Measurements from ENCODE around the gene RAD9A.

RAD9A gene

DNA sequence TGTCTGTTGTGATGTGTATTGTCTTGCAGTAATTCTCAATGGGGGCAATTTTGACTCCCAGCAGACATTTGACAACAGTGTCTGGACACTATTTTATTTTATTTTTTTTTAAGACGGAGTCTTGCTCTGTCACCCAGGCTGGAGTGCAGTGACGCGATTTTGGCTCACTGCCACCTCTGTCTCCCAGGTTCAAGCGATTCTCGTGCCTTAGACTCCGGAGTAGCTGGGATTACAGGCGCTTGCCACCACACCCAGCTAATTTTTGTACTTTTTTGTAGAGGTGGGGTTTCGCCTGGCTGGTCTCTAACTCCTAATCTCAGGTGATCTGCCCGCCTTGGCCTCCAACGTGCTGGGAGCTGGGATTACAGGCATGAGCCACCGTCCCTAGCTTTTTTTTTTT, 37.9 kb downstream of the RAD9A start:
- DNase-seq: no peak

DNA sequence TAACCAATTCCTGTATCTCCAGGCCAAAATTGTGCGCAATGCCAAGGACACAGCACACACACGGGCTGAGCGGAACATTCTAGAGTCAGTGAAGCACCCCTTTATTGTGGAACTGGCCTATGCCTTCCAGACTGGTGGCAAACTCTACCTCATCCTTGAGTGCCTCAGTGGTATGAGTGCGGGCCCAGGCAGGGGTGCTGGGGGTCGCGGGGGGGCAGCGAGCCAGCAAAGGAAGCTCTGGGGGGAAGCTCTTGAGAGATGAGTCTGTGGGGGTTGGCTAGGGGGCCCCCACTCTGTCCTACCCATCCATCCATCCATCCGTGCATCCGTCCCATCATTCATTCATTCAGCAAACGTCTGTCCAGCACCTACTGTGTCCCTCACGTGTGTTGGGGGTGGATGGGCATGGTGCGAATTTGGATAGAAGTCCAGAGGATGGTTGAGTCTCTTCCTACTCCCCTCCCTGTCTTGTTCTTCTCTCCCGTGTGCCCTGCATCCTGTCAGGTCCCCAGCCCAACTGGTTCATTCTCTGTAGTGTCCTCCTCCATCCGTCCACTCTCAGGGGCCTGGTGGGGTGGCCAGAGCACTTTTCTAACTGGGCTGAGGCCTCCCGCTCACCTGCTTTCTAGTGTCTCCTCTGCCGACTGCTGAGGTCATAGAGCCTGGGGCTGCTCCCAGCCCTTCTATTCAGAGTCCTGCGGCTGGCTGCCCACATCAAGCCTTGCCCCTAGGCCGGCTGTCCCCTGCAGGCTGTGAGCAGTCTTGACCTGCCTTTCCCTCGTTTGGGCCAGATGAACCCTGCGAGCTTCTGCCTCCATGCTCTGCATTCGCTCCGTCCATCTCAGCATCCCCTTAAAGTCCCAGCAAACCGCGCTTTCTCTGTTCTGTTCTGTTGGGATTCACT, 39.8 kb downstream of the RAD9A start:
- DNase-seq: no peak

DNA sequence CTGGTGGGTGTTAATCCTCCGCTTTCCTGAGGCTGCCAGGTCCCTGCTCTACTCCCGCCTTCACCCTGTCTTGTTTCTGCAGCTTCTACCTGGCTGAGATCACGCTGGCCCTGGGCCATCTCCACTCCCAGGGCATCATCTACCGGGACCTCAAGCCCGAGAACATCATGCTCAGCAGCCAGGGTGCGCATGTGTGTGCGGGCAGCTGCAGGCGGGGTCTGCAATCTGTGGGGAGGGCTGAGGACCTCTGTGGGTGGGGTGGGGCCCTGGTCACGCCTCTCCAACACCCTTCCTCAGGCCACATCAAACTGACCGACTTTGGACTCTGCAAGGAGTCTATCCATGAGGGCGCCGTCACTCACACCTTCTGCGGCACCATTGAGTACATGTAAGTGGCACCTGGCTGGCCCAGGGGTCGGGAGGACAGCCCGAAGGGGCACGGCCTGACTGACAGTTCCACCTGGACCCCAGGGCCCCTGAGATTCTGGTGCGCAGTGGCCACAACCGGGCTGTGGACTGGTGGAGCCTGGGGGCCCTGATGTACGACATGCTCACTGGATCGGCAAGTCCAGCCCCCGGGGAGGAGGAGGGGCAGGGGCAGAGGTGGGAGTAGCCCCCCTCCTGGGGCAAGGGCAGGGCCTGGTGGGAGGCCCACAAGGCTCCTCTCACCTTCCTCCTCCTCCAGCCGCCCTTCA, 41.0 kb downstream of the RAD9A start:
- no peak for DNase-seq

DNA sequence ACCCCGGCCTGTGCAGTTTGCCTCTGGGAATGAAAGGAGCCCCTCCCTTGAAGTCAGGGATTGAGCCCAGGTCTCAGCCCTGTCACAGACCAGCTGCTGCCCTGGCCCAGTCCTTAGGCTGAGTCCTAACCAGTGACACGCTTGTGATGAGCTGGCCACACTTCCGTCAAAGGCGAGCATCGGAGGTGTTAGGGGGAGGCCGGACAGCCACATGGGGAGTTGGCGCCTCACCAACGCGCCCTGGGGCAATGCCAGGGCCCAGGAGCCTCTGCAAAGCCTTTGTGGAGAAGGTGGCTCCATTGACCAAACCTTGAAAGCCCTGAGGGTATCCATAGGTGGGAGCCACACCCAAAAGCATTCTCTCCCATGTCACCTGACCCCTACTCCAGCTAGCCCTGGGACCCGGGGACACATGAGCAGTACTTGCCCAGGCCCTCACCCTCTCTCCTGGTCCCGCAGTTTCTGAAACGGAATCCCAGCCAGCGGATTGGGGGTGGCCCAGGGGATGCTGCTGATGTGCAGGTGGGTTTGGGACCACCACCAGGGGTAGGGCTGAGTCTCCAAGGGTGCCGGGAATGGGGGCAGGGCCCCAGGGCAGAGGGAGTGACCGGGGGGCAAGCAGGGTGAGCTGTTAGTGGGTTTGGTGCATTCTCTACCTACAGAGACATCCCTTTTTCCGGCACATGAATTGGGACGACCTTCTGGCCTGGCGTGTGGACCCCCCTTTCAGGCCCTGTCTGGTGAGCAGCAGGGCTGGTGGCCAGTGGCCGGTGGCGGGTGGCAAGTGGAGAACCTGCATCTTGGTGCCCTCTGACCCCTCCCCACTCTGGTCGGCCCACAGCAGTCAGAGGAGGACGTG, 42.0 kb downstream of the RAD9A start:
- no peak for DNase-seq

DNA sequence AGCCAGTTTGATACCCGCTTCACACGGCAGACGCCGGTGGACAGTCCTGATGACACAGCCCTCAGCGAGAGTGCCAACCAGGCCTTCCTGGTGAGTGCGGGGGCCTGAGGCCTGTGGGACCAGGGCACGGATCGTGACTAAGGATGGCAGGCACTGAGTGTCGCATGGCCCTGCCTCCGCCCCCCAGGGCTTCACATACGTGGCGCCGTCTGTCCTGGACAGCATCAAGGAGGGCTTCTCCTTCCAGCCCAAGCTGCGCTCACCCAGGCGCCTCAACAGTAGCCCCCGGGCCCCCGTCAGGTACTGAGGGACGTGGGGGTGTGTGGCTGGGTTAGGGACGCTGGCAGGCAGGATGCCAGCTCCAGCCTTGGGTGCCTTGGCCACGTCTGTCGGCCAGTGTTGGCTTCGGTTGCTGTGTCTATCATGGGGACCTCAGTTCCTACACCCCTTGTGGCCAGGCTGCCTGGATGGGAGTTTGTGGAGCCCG, 42.7 kb downstream of the RAD9A start:
- no peak for DNase-seq

DNA sequence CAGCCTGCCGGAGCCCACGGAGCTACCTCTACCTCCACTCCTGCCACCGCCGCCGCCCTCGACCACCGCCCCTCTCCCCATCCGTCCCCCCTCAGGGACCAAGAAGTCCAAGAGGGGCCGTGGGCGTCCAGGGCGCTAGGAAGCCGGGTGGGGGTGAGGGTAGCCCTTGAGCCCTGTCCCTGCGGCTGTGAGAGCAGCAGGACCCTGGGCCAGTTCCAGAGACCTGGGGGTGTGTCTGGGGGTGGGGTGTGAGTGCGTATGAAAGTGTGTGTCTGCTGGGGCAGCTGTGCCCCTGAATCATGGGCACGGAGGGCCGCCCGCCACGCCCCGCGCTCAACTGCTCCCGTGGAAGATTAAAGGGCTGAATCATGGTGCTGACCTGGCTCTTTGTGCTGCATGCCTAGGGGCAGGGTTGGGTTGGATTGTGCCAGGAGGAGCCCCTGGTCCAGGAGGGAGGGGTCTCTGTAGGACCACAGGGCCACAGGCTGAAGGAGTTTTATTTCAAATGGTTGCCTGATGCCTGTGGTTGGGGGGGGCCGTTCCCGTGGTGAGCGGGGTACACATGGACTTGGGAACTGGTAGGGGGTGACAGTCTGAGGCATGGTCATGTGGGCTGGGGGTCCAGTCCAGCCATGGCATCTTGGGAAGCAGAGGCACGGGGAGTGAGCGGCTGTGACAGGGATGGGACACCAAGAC, 43.4 kb downstream of the RAD9A start:
- DNase-seq: no peak

DNA sequence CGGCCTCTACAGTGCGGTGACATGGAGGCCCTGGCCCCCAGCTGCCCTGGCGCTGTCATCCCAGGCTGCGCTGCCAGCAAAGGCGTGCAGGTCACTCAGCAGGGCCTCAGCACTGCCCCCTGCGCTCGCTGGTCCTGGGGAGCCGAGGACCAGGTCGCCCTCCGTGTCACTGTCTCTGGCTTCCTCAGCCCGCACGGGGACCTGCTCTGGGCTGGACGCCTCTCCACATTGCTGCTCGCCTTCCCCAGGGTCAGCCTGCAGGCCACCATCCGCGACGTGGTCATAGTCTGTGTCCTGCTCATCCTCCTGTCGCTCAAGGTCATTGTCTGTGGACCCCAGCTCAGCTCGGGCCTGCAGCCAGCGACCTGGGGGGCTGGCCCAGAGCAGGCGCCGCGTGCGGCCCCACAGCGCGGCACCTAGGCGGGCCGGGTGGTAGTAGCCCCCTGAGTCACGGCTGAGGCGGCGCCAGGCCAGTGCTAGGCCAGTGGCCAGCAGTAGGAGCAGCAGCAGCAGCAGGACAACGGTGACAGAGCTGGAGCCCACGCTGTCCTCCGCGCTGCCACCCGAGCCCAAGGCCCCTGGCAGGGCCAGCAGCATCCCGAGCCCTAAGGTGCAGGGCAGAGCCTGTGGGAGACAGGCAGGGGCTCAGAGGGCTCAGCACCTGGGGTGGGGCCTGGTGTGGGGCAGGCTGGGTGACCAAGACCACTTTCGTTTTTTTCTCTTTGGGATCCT, 44.1 kb downstream of the RAD9A start:
- no peak for DNase-seq

DNA sequence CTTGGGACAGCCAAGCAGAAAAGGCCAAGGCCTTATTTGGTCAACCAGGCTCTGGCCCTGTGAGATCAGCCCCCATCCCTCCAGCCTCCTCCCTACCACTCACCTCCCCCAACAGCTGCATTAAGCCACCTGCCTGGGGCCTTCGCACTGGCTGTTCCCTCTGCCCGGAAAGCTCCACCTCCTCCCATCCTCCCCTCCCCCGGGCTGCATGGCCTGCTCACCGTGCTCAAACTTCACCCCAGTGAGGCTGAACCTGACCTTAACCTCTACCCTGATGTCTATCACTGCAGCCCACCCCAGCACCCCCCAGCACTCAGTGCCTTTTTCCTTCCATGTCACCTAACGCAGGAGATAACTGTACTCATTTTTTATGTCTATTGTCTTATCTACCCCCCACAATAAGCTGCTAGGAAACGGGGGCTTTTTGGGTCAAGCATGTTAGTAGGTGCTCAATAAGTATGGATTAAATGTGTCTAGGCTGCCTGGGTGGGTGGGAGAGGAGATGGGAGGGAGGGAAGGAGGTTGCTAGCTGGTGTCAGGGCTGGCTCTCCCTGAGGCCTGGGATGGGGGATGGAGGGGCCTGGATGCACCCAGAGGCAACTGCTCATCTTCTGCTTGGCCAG, 44.8 kb downstream of the RAD9A start:
- no peak for DNase-seq

DNA sequence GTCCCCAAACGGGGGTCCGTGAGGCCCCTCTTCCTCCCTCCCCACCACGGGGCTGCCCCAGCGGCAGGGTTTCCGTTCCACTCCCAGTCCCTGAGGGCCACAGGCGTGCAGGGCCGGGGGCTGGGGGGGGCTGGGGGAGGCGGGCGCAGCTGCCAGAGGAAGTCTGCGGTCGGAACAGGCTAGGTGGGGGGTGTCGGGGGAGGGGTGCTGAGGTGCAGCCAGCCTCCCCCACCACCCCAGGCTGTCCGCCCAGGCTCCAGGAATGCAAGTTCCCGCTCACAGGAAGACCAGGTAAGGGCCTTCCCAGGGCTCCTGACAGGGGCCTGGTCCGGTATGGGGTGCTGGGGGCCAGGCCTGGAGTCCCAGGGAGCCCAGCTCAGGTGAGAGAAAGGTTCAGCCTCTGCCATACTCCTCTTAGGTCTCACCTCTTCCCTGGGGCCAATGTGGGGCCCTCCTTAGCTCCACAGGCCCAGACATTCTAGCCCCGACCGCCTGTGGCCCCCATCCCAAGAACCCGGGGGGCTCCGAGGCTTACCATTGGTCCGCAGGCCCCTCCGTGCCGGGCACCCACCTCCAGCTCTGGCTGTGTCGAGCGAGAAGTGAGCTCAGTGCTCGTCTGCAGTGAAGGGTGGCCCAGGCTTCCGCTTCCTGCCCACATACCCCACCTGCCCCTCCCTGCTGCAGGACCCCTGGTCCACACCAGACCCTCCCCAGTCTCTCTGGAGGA, 45.5 kb downstream of the RAD9A start, which contains the start of gene PTPRCAP:
Gene PTPRCAP, minus strand, starts transcription at position 601 of the 727 bp plus-strand sequence. Its CDS starts 63 bp downstream, at position 538.
- DNase-seq: no peak

DNA sequence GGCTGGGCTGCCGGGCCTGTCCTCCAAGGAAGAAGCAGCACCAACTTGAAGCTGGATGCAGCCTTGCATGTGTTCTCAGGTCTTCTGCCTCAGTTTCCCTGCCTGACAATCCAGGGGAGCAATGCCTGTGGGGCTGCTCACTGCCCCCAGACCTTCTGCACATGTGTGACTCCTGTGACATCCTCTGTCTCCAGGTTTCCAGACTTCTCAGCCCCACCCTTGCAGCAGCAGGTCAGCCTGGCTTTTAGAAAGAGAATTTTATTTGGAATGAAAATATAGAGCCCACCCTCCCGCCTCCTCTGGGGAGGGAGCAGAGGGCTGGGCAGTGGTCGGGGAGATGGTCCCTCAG, 46.0 kb downstream of the RAD9A start:
- no peak for DNase-seq

DNA sequence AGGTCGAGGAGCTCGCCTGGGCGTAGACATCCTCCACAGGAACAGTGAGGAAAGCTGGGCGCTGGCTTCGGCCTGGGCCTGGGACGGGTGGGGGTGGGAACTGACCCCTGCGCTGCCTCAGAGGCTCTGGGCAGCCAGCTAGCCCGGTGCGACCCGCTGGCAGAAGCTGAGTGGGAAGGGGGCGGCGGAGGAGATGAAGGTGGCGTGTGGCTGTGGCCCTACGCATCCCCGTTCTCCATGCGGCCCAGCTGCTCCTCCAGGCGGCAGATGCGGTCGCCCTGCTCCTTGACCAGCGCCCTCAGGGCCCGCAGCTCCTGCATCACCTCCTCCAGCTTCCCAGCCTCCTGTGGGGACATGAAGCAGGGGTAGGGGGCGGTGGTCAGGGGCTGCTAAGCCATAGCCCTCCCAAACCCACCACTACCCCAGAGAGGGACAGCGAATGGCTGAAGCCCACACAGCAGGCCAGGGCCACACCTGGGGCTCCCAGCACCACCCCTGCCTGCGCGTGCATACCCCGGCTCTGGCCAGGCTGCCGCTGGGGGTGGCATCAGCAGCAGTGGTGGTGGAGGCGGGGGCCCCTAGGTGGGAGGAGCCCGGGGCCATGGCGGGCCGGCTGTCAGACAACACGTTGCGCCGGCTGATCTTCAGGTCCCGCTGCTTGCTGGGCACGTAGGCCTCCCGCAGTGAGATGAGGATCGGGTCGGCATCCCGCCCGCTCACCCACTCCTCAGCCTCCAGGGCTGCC, 46.5 kb downstream of the RAD9A start:
- DNase-seq: no peak

DNA sequence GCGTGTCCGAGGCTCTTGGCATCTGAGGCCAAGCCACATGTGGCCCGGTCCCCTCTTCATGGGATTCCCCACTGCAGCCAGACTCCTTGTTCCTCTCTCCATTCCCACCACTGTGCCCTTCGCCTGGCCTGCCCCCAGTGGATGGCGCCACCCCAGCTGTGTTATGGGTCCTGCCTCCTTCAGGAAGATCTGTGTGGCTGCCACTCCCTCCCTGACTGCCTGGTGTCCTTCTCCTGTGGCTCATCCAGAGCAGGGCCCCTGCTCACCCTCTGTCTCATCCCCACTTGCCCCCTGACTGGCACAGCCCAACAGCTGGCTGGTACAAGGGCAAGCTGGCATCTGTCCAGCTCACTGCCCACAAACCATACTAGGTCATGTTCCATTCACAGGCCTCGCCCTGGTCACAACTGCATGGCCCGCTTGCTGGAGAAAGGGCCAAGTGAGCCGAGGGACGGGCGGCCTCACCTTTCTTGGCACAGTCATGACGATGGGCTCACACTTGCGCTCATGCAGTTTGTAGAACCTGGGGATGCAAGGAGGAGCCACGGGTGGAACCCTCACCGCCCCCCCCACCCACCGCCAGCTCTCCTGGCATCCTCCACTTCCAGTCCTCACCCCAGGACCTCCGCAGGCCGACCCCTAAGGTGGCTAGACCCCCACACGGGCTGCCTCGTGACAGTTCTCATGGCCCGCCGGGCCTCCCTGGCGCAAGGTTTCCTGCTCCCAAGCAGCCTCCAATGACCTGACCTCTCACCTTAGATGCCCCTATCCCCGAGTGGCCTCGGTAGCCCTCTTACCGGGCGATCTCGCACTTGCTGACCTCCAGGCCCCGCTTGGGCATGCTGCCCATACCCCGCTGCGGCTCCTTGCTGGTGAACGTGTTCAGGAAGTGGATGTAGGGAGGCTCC, 47.8 kb downstream of the RAD9A start:
- no peak for DNase-seq

DNA sequence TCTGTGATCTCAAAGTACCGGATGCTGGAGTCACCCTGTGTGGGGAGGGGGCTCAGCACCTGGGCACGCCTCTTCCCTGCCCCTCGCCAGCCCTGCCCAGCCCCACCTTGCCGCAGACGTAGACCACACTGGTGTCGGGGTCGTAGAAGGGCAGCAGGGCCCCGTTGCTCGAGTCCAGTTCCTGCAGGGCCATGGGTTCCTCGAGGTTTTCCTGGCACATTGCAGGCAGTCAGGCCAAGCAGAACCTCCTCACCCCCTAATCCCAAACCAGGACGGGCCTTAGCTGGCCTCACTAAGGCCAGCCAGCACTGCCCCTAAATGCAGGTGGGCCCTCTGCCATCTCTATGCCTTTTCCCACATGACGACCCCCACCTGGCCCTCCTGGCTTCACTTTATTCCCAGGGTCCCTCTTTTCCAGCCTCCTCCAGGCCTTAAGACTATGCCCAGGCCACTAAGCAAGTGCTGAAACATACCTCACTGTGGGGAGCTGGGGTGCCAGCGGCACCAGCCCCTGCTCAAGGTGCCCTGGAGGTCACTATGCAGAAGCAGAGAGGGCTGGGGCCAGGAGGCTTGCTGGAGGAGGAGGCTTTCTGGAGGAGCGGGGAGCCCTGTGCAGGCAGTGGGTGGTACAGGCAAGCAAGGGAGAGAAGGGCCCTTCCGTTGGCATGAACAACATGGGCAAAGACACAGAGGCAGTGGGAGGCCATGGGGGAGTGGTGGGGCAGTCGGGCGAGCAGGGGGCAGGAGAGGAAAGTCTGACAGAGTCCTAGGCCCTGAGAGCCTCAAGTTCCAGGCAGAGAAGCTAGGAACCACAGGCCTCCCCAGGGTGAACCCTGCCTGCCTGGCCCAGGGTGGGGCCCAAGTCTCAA, 48.7 kb downstream of the RAD9A start:
- no peak for DNase-seq

DNA sequence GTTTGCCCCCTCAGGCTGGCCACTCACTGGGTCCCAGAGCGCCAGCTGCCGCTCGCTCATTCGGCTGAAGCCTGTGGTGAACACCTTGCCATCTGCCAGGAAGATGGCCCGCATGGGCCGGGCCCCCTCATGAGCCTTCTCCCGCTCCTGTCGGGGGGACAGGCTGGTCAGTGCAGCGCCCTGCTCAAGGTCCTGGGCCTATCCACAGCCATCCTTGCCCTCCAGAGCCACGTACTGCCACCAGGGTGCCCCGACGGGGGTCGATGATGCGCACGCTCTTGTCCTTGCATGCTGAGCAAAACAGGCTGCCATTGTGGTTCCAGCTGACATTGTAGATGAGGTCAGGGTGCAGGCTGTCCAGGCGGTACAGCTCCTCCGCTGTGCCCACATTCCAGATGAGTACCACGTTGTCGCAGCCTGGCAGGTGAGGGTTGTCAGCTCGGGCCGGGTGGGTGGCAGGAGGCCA, 49.3 kb downstream of the RAD9A start:
- no peak for DNase-seq

DNA sequence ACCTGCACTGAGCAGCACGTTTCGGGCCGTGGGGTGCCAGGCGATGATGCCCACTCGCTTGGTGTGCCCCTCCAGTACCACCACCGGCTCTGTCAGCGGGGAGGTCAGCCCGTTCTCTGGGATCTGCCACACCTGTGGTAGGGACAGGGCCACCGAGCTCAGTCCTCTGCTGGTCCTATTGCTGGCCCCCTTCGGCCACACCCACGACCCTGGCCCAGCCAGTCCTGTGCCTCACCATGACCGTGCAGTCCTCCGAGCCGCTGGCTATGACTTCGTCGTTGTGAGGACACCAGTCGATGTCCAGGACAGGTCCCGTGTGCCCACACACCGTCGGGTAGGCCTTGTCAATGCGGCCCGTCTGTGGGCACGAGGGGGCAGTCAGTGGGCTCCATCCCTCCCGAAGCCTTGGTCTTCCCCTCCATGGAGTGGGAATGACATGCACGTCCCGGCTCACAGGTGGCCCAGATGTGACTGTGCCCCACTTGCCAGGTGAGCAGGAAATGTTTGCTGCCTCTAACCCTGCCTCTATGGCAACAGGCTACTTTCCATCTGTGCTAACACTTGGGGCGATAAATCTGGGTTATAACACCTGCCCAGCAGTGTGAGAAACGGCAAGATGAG, 50.1 kb downstream of the RAD9A start:
- no peak for DNase-seq

DNA sequence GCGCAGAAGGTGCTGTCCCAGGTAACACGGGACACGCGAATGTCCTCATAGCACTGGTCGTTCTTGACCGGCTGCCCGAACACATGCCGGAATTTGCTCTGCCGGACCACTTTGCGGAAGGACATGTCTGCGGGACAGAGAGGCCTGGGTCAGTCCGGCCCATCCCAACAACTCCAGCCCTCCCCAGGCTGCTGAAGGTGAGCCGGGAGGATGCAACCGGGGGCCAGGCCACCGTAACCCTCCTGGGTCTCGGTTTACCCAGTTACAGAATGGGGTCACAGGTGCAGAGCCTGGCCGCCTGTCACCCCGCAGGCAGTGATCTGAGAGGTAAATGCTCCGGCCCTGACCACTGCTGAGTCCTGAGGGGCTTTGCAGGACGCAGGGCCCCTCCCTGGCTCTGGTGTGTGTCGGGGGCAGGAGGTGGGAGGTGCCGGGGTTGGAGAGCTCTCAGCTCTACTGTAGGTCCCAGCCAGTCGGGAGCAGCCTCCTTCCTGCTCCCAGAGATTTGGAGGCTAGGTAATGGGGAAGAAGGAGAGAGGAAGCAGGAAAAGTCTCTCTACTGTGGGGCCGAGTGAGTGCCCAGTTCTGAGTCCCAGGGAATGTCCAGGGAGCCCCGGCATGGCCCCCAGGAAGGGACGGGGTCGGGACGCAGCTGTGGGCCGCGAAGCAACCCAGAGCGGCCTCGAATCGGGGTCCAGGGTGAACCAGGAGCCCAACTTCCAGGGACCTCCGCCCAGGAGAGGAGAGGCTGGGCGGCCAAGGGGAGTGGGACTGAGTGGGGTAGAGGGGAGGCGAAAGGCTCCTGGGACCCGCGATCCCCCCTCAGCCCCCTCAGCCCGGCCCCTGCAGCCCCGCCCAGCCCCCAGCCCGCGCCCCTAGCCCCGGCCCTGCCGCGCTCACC, 51.0 kb downstream of the RAD9A start:
- DNase-seq: no peak

All from NCI-H187 (cell line).